GM12865 (cell line): ENCODE results near the gene LMOD2.

Experiments used
- DNase-seq: peaks from one replicate; pipeline ENCODE4 v3.0.0; 2010; ENCODE audit warnings: low read depth
- H3K4me3 ChIP-seq: 2 replicates; pipeline ENCODE4 v1.5.1; 2011; ENCODE audit warnings: mild to moderate bottlenecking, low read depth, low read length, control low read depth
- CTCF ChIP-seq: IDR thresholded peaks from 2 replicates; pipeline ENCODE4 v1.5.1; 2011; ENCODE audit warnings: low read length, control low read depth, low read depth, inconsistent platforms; ENCODE audit not compliant: insufficient read depth; ENCODE audit errors: missing control alignments

The LMOD2 gene

GRCh38 chr7:123657304-123657685 lies 1.6 kb downstream of the LMOD2 start:
- TF ChIP-seq CTCF, result no peak
- no peak for DNase-seq
- H3K4me3 ChIP-seq, result no peak overlapping the region

- no peak for DNase-seq
- TF ChIP-seq CTCF, result no peak
- H3K4me3 ChIP-seq, result no peak overlapping the region
These were observed 2.4 kb downstream of the LMOD2 start for GRCh38 chr7:123658023-123658422.

GRCh38 chr7:123660514-123661354 lies 5.1 kb downstream of the LMOD2 start:
- TF ChIP-seq CTCF, result no peak
- no peak for DNase-seq

GRCh38 chr7:123661765-123662164 lies 6.1 kb downstream of the LMOD2 start:
- DNase-seq, result no peak
- no peak for TF ChIP-seq CTCF
- no peak overlapping the region for H3K4me3 ChIP-seq

More at GRCh38 chr7:123660514-123661354, 5.1 kb downstream of the LMOD2 start:
- H3K4me3 ChIP-seq, result no peak overlapping the region

GRCh38 chr7:123662293-123662692 lies 6.6 kb downstream of the LMOD2 start:
- H3K4me3 ChIP-seq, result no peak overlapping the region
- TF ChIP-seq CTCF, result no peak

GRCh38 chr7:123662755-123663154 lies 7.1 kb downstream of the LMOD2 start:
- no peak overlapping the region for H3K4me3 ChIP-seq
- TF ChIP-seq CTCF, result no peak
- no peak for DNase-seq

More at GRCh38 chr7:123662293-123662692, 6.6 kb downstream of the LMOD2 start:
- DNase-seq, result no peak

- no peak for TF ChIP-seq CTCF
- no peak overlapping the region for H3K4me3 ChIP-seq
- DNase-seq, result no peak
These were observed 7.5 kb downstream of the LMOD2 start for GRCh38 chr7:123663200-123663599.
